Measurements from ENCODE around the gene RPN2.

Gene RPN2

GRCh38 chr20:37188787-37189186 is 9.7 kb downstream of the RPN2 start:
- DNase-seq, result no peak

DNA sequence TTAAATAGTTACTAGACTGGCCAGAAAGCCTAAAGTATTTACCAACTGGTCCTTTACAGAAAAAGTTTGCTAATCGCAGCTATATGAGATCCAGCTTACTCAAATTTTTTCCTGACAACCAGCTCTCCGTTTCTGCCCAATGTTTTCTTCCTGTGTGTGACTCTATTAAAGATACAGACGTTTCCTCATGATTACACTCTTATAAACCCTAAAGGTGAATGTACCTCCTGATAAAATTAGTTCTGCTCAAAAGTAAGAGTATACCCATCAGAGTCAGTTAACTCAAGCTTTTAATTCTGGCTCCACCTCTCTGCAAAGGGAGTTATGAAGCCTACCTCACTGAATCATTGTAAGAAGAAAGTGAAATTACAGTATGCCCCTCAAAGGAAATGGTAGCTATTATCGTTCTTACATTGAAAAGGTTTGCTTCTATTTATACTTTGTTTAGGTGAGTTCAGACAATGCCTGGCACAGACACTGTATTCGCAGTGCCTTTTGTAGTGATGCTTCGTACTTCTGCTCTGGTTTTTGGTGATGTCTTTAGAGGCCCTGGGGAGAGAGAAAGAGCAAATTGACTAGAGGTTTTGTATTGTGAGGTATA is 10.4 kb downstream of the RPN2 start:
- DNase-seq, result no peak

DNA sequence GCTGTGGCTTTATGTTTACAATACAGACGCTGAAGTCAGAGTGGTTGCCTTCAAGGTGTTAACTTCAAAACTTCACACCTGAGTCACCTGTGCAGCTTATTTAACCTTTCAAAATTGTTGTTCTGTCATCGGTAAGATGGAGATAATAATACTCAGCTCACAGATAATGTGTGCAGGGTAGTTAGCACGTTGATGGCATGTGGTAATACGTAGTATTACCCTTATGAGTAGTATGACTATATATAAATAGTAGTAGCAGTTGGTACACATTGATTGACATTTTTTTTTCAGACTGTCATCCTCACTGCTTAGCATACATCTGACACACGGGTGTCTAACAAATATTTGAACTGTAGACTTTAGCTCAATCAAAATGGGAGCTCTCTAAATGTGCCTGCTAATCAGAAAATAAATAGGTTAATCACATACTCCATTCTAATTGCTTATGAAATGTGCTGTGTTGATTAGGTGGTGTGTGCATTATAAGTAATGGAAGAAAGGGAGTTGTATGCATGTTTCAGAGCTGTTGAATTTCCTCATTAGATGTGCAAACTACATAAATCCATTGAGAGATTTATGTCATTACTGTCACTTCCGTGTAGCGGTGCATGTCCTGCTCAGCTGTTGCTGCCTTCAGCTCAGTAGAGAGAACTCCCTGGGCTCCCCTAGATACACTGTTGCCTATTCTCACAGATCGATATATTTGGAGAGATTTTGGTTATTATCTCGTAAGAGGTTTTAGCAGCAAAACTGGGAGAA is 11.4 kb downstream of the RPN2 start:
- no peak for DNase-seq

DNA sequence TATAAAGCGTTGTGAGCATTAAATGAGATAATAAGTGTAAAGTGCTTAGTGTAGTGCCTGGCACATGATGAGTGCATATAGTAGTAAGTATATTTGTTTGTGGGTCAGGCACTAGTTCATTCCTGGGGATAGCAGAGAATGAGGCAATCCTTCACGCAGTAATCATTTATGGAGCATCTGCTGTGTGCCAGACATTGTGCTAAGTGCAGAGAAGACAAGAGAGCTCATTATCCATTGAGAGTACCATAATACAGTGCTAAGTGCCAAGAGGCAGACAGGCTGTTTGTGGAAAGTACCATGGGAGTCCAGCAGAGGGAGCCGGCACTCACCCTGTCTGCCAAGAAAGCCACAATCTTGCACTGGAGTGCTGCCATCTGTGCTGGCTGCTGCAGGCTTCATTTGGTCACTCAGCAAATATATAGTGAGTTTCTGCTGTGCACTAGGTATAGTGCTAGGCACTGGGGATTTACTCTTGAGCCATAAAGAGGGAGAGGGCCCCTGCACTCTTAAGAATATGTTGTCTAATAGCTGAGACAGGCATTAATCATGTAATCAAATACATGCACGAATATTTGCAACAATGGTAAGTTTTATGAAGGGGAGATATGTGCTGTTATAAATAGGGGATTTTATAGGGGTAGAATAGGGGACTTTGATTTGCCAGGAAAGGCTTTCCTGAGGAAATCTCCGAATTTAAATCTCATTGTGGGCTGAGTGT is 13.2 kb downstream of the RPN2 start:
- peak; percentile 66 to 80 for DNase-seq

DNA sequence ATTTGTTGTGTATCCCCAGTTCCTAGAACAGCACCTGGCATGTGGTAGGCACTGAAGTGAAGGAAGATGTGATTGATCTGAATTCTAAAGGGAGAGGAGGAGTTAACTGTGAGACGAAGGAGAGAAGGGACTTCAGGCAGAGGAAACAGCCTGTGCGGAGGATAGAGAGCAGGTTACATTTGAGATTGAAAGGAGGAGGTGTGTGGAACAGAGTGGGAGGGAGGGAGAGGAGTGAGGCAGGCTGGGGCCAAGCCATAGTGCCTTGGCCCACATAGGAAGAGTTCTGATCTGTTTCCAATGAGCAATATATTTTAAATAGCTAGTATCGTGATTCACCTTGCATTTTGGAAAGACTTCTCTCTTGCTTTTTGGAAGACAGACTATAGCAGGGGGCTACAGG is 14.1 kb downstream of the RPN2 start:
- no peak for DNase-seq

DNA sequence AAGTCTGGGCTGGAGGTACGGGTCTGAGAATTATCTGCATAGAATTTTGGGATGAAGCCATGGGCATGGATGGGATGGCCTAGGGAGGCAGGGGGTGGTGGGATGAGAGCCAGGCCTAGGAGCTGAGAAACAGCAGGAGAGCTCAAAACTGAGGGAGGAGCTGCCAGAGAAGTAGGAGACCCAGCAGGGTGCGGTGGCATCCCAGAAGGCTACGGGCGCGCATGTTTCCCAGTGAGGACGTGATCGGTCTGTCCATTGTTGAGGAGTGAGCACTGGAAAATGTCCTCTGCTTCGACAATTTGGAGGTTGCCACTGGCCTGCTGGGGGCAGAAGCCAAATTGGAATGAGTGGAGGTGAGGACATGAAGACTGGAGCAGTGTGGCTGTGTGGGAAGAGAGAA is 14.7 kb downstream of the RPN2 start:
- no peak for DNase-seq

GRCh38 chr20:37194621-37195417 is 15.7 kb downstream of the RPN2 start:
- DNase-seq, result no peak

DNA sequence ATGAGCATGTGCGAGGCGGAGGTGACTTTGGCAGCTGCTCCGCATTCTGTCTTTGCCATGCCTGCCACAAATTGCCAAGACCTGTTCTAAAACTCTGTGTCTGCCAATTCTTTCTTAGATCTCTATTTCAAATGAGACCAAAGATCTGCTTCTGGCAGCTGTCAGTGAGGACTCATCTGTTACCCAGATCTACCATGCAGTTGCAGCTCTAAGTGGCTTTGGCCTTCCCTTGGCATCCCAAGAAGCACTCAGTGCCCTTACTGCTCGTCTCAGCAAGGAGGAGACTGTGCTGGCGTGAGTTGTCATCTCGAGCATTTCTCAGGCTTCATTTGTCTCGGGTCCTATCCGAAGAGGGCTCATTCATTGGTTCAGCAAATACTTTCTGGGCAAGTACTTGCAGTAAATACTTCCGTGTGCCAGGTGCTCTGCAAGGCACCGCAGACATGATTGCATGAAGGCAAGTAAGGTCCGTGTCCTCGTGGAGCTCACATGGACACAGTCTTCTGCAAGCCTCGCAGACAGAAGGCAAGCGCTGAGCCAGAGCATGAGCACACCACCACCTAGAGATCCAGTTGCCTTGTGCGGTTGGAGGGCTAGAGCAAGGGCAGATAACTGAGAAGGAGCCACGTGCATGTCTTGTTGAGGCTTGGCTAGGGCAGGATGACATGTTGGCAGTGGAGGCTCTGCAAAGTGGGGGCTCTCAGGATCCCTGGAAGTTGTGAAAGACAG is 20.0 kb downstream of the RPN2 start:
- no peak for DNase-seq

DNA sequence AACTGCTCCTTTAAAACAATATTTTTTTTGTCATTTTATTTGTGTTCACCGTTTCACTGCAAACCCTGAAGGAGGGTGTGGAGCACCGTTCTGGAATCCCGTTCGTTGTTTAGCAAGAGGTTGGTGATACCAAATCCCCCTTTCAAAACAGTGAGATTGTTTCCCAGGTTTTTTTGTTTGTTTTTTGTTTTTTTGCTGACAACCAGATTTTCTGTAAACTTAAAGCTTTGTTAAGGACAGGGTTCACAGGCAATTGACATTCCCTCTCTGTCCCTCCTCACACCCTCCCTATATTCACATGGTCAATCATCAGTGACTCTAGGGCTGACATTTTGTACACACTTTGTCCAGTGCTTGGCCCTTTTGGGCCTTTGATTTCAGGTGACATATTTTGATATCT is 21.2 kb downstream of the RPN2 start:
- no peak for DNase-seq

DNA sequence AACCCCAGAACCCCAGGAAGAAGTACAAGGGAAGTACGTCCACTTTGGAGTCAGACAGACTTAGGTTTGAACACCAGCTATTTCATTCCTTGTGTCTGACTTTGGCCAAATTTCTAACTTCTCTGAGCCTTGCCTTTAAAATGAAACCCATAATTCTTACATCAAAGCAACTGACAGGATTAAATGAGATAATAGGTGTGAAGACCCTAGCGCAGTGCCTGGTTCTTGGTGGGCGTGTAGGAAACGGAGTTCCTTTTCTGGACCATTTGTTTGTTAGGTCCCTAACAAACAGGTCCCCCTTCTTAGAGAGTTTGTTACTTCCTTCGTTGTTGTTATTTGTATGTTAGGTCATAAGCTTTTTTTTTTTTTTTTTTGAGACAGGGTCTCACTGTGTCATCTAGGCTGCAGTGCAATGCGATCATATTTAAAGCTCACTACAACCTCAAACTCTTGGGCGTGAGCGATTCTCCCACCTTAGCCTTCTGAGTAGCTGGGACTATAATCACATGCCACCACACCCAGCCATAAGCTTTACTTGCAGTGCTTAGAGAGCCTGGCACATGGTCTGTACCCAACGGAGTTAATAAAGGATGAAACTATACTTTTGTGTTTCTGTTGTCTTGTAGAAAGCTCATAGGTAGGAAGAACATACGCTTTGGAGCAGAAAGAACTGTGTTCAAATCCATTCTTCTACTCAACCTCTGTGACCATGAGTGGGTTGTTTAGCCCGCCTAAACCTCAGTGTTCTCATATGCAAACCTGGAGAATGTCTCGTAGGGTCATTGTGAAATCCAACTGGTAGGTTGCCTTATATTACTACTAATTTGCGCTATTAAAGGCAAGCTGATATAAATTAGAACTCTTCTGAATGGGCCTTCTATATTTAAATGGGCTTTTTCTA is 22.0 kb downstream of the RPN2 start:
- no peak for DNase-seq

- DNase-seq, result no peak
Observed at GRCh38 chr20:37201827-37202162, 22.7 kb downstream of the RPN2 start.

- DNase-seq, result peak; percentile 13 to 38
Observed at GRCh38 chr20:37202267-37202943, 23.3 kb downstream of the RPN2 start.

GRCh38 chr20:37204056-37204455 is 24.9 kb downstream of the RPN2 start:
- no peak for DNase-seq

DNA sequence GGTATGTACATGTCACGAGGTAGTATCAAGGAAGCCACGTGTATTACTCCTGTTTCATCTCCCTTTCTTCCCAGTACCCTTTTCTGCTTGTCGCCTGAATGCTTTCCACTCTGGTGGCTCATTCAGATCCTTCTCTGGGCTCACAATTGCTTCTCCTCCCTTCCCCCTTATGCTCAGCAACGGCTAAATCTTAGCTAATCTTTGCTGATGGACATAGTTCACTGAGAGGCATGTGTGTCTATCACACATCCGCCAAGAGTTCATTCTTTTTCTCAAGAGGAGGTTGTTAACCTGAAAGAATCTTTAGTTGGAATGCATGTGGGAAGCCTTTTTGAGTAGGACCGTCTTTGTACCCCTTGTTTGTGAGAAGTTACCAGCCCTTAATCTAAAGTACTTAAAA is 26.0 kb downstream of the RPN2 start:
- no peak for DNase-seq

DNA sequence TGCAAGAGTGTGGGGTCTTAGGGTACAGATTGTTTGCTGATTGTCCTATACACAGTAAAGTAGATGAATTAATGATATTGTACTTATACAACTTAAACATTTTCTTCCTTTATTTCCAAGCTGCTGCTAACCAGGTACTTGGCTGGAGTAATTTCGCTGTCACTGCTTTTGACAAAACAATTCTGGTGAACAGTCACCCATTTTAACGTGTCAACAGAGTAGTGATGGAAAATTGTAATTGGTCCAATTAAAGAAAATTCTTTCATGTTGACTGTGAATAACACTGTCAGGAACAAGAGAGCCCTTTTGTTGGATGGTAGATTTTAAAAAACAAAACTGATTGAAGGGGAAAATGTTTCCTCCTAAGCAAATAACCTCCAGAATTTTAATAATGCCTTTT is 26.7 kb downstream of the RPN2 start:
- no peak for DNase-seq

GRCh38 chr20:37207171-37207570 is 28.0 kb downstream of the RPN2 start:
- no peak for DNase-seq

- DNase-seq, result no peak
Observed at GRCh38 chr20:37209193-37209592, 30.1 kb downstream of the RPN2 start.

GRCh38 chr20:37209661-37210314 is 30.7 kb downstream of the RPN2 start:
- no peak for DNase-seq

DNA sequence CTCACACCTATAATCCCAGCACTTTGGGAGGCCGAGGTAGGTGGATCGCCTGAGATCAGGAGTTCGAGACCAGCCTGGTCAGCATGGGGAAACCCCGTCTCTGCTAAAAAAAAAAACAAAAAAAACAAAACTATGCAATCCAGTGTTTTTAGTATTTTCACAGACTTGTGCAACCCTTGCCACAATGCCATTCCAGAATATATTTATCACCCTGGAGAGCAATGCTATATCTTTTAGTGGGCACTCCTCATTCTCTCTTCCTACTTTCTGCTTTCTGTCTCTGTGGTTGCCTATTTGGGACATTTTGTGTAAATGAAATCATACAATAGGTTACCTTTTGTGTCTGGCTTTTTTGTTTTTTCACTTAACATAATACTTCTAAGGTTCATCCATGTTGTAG is 39.3 kb downstream of the RPN2 start:
- DNase-seq, result no peak

- no peak for DNase-seq
Observed at GRCh38 chr20:37218976-37219375, 39.8 kb downstream of the RPN2 start.

All from CD4-positive, alpha-beta T cell treated with Interferon alpha-2 for 1 hour (primary cell).